T-helper 1 cell treated with Interleukin-12 subunit alpha and Interleukin-12 subunit beta and Interleukin-4 antibody, amounts not matched to agents 30 ng/mL and 1 ng/mL, for 36 hours (primary cell): ENCODE data around the gene CAPN14. TPM values are rescaled to one million over a fixed set of nuclear protein-coding genes. Genes with fewer than 3 reads are reported as not detected.
"Not testable (repeated sequence)": the region's sequence is repeated elsewhere in the genome, so short reads cannot be mapped to it uniquely, and the experiment has no call there.

Source experiments
- intact Hi-C: fragments of 100-400 bp; cut with micrococcal nuclease; formaldehyde crosslinking; loops from one replicate; pipeline ENCODE4 v1.15.1; 2024
- total RNA-seq: library from RNA; stranded (reverse); gene quantifications from 2 replicates; pipeline ENCODE4 v1.2.3, GENCODE V29; 2022

CAPN14 gene
- total RNA-seq, 1 donor from 2014 or later, result 0.44 TPM

- intact Hi-C loops, result no loop called here
Measured at GRCh38 chr2:31202041-31202440, 15.3 kb downstream of the CAPN14 start.

- intact Hi-C loops, result no loop called here
Measured at GRCh38 chr2:31200972-31201371, 16.3 kb downstream of the CAPN14 start.

GRCh38 chr2:31199206-31199605, 18.1 kb downstream of the CAPN14 start:
- intact Hi-C loops, result no loop called here

GRCh38 chr2:31197669-31198068, 19.6 kb downstream of the CAPN14 start:
- intact Hi-C loops, result no loop called here

GRCh38 chr2:31197166-31197565, 20.1 kb downstream of the CAPN14 start:
- intact Hi-C loops, result no loop called here

GRCh38 chr2:31196622-31197021, 20.7 kb downstream of the CAPN14 start:
- intact Hi-C loops, result no loop called here

GRCh38 chr2:31193806-31194205, 23.5 kb downstream of the CAPN14 start:
- intact Hi-C loops, result no loop called here

- intact Hi-C loops, result no loop called here
Measured at GRCh38 chr2:31192851-31193392, 24.4 kb downstream of the CAPN14 start.

- intact Hi-C loops, result no loop called here
Measured at GRCh38 chr2:31192396-31192795, 24.9 kb downstream of the CAPN14 start.

GRCh38 chr2:31191931-31192330, 25.4 kb downstream of the CAPN14 start:
- intact Hi-C loops, result no loop called here

GRCh38 chr2:31190188-31190587, 27.1 kb downstream of the CAPN14 start:
- intact Hi-C loops, result no loop called here

- intact Hi-C loops, result no loop called here
Measured at GRCh38 chr2:31189141-31189540, 28.2 kb downstream of the CAPN14 start.

GRCh38 chr2:31188131-31188530, 29.2 kb downstream of the CAPN14 start:
- intact Hi-C loops, result no loop called here

GRCh38 chr2:31187166-31187565, 30.1 kb downstream of the CAPN14 start:
- intact Hi-C loops, result no loop called here

- intact Hi-C loops, result not testable (repeated sequence)
Measured at GRCh38 chr2:31183973-31184372, 33.3 kb downstream of the CAPN14 start.

GRCh38 chr2:31176742-31177141, 40.6 kb downstream of the CAPN14 start:
- intact Hi-C loops, result no loop called here

- intact Hi-C loops, result loop anchor here (2.0 kb wide), 1 partner anchor 1006 kb away; no protein-coding TSS in a partner anchor
Measured at GRCh38 chr2:31171142-31171541, 46.2 kb downstream of the CAPN14 start.

GRCh38 chr2:31170071-31170698, 47.1 kb downstream of the CAPN14 start:
- intact Hi-C loops, result loop anchor here (1.0 to 2.0 kb wide), 4 partner anchors 163 to 1005 kb away; no protein-coding TSS in a partner anchor

GRCh38 chr2:31168291-31168690, 49.0 kb downstream of the CAPN14 start:
- intact Hi-C loops, result no loop called here

- intact Hi-C loops, result no loop called here
Measured at GRCh38 chr2:31166925-31167324, 50.4 kb downstream of the CAPN14 start.

GRCh38 chr2:31163011-31163539, 54.2 kb downstream of the CAPN14 start:
- intact Hi-C loops, result no loop called here

GRCh38 chr2:31161637-31162036, 55.7 kb downstream of the CAPN14 start:
- intact Hi-C loops, result no loop called here

GRCh38 chr2:31151501-31151900, 65.8 kb downstream of the CAPN14 start:
- intact Hi-C loops, result no loop called here
